Stimulated activated CD8-positive, alpha-beta memory T cell treated with anti-CD3 and anti-CD28 coated beads, Interleukin-4, amount 100 ng/mL, for 4 hours (primary cell): ENCODE measurements around the gene TMEM154.
A peak's percentile ranks its signal among the peaks of the same experiment; 100 is the strongest.

Experiments
- DNase-seq, 2 donors: peaks; one replicate each; pipeline ENCODE4 v3.0.0-alpha.2; 2020; ENCODE audit warnings: low read depth in 2 of 2, low spot score in 1 of 2

TMEM154 gene

GRCh38 chr4:152679414-152680281 is at the start of gene TMEM154:
TSS of gene TMEM154 (minus strand) at chr4:152679997. CDS start at chr4:152679933, 64 bp downstream.
- peak; percentile 12 to 18 for DNase-seq

GRCh38 chr4:152729466-152729865 is 49.7 kb upstream of the TMEM154 start:
- DNase-seq = no peak

GRCh38 chr4:152728343-152728742 is 48.5 kb upstream of the TMEM154 start:
- no peak for DNase-seq

GRCh38 chr4:152727784-152728183 is 48.0 kb upstream of the TMEM154 start:
- no peak for DNase-seq

GRCh38 chr4:152724494-152724893 is 44.7 kb upstream of the TMEM154 start:
- no peak for DNase-seq

- no peak for DNase-seq
Measured at GRCh38 chr4:152723236-152723635, 43.4 kb upstream of the TMEM154 start.

GRCh38 chr4:152719801-152720556 is 40.2 kb upstream of the TMEM154 start:
- DNase-seq = no peak

- no peak for DNase-seq
Measured at GRCh38 chr4:152719291-152719690, 39.5 kb upstream of the TMEM154 start.

GRCh38 chr4:152715076-152715475 is 35.3 kb upstream of the TMEM154 start:
- DNase-seq = no peak

GRCh38 chr4:152713951-152714705 is 34.3 kb upstream of the TMEM154 start:
- no peak for DNase-seq

- no peak for DNase-seq
Measured at GRCh38 chr4:152709675-152710438, 30.1 kb upstream of the TMEM154 start.

- no peak for DNase-seq
Measured at GRCh38 chr4:152708796-152709195, 29.0 kb upstream of the TMEM154 start.

- no peak for DNase-seq
Measured at GRCh38 chr4:152708361-152708760, 28.6 kb upstream of the TMEM154 start.

- DNase-seq = no peak
Measured at GRCh38 chr4:152707632-152708031, 27.8 kb upstream of the TMEM154 start.

GRCh38 chr4:152705903-152706302 is 26.1 kb upstream of the TMEM154 start:
- no peak for DNase-seq

GRCh38 chr4:152704788-152705187 is 25.0 kb upstream of the TMEM154 start:
- no peak for DNase-seq

GRCh38 chr4:152700151-152700550 is 20.4 kb upstream of the TMEM154 start:
- no peak for DNase-seq

GRCh38 chr4:152699313-152699712 is 19.5 kb upstream of the TMEM154 start:
- DNase-seq = no peak

- DNase-seq = no peak
Measured at GRCh38 chr4:152698089-152698499, 18.3 kb upstream of the TMEM154 start.

- no peak for DNase-seq
Measured at GRCh38 chr4:152697284-152698088, 17.7 kb upstream of the TMEM154 start.
